Stimulated activated naive CD4-positive, alpha-beta T cell (primary cell): Measurements from ENCODE around the gene TPST2.

Experiments
- DNase-seq, 6 experiments: peaks; one replicate each; lab custom pipeline; 2025; lab: John Stamatoyannopoulos, UW

Gene TPST2

DNA sequence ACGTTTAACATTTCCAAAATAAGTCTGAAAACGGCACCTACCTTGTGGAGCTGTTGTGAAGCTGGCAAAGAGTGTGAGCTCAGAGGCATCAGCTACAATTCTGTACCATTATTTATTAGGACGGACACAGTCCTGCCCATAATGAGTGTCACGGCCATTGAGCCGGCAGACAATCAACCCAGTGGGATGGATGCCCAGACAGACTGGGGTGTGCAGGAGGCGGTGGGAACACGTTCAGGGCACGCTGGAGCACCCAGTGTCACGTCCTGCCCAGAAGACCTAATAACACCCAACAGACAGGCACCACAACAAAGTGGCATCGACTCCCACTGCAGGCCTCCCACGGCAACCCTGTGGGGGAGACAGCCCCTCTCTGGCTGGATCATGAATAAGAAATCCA, 34.5 kb downstream of the TPST2 start:
- no peak for DNase-seq

DNA sequence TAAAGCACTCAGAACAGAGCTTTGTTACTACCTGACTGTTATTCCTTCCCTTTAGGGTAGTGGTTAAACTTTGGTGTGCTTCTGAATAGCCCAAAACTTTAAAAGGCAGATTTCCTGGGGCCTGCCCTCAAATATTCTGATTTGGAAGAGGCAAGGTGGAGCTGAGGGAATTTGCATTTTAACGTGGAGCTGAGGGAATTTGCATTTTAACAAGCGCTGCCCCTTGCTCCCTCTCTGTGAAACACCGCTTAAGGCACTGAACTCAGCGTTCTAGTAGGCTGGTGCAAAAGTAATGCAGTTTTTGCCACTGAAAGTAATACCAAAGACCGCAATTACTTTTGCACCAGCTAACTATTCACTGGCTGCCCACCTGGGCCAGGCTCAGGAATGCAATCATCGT, 35.0 kb downstream of the TPST2 start:
- DNase-seq, result no peak

DNA sequence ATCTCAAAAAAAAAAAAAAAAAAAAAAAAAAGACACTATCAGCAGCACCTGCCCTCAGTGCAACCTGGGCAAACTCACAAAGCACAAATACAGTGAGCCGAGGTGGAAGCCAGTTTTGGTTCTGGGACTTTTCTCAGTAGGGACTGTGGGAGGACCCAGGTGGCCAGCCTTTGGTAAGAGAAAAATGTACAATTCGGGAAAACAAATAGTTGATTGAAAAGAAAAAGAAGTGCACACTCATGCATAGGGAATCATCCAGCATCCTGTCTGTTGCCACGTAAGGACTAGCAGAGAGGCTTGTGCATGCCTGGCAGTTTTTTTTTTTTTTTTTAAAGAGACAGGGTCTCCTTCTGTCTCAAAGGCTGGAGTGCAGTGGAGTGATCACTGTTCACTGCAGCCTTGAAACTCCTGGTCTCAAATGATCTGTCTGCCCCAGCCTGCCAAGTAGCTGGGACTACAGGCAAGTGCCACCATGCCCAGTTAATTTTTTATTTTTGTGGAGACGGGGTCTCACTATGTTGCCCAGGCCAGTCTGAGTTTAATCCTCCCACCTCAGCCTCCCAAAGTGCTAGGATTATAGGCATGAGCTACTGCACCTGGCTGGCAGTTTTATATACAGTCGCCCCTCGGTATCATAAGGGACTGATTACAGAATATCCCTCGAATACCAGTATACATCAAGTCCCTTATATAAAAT, 36.7 kb downstream of the TPST2 start:
- no peak for DNase-seq

DNA sequence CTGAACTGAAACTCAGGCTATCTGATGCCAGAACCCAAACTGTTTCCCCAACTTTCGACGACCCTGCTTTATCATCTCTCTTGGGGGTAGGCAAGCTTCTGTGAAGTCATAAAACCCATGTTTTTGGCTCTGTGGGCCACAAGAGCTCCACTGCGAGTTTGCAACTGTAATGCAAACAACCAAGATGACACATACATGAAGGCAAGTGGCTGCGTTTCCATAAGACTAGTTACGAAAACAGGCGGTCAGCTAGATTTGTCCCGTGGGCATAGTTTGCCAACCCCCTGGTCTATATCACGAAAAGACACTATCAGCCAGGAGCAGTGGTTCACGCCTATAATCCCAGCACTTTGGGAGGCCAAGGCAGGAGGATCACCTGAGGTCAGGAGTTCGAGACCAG, 37.5 kb downstream of the TPST2 start:
- no peak for DNase-seq

DNA sequence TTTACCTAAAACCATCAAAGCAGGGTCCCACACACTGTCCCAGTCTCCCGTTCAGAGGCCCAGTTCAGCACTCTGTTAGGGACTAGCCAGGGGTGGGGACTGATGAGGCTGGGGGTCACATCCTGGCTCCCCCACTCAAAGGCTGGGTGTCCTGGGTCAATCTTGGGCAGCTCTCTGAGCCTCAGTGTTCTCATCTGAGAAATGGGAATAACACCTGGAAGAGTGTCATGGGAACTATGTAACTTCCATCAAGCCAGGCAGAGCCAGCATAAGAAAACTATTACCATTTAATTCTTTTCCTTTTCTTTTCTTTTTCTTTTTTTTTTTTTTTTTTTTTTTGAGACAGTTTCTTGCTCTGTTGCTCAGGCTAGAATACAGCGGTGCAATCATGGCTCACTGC, 38.4 kb downstream of the TPST2 start:
- DNase-seq, result no peak

DNA sequence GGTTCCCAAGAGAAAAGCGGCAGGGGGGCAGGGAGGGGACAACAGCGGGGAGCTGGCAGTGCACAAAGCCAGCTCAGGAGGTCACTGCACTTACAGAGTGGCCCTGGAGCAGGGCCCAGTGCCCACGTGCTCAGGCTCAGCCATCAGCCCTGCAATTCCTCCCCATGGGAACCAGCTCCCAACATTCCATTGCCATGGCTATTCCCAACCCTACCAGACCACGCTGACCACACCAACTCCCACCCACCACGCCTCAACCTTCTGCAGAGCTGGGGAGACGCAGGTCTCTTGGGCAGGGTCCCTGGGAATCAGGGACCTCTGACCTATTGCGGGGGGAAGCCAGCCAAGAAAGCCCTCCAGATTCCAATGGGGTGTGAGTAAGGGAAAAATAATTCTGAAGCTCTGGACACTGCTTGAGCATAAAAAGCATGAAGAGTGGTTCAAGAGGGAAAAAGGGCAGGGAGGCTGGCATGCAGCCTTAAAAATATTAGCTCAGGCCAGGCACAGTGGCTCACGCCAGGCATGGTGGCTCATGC, 39.4 kb downstream of the TPST2 start:
- DNase-seq, result no peak

DNA sequence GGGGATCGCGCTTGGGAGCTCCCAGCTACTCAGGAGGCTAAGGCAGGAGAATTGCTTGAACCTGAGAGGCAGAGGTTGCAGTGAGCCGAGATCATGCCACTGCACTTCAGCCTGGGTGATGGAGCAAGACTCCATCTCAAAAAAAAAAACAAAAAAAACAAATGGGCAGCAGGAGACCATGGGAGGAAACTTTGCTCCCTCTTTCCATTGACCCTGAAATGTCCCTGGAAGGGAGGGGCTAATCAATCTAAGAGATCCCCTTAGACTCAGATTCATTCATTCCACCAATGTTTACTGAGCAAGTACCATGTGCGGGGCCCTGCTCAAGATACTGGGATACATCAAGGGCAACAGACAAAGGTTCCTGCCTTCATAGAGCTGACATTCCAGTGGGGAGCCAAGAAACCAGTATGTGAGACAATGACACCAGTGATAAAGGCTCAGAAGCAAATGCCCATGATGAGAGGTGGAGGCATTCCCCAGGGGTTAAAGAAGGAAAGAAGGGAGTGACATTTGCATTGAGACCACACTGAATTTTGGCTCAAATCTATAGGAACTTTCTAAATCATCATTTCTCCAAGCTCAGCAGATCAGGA, 39.9 kb downstream of the TPST2 start:
- DNase-seq, result no peak

DNA sequence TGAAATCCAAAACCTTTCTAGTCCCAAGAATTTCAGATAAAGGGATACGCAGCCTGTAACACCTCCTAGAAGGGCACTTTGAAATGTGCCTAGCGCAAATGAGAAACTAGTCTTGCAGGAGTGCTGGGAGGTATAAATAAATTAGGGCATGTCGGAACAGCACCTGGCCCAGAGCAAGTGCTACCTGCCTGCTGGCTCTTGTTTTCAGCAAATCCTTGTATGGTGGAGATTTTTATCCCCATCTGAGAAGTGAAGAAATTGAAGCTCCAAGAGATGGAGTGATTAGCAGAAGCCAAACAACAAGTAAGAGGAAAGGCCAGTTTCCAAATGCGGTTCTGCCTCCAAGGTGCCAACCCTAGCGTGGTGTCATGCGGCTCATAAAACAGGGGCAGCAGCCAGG, 40.9 kb downstream of the TPST2 start:
- DNase-seq, result no peak

DNA sequence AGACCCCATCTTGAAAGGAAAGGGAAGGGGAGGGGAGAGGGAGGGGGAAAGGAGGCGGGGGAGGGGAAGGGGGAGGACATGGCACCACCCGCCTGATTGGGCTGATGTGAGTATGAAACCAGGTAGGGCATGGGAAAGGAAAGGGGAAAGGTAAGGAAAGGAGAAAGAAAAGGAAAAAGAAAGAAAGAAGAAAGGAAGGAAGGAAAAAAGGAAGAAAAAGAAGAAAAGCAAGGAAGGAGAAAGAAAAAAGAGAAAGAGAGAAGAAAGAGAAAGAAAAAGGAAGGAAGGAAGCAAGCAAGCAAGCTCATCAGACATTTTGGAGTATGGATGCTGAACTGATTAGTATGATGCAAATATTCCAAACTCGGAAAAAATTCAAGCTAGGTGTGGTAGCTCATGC, 41.6 kb downstream of the TPST2 start:
- DNase-seq, result no peak

DNA sequence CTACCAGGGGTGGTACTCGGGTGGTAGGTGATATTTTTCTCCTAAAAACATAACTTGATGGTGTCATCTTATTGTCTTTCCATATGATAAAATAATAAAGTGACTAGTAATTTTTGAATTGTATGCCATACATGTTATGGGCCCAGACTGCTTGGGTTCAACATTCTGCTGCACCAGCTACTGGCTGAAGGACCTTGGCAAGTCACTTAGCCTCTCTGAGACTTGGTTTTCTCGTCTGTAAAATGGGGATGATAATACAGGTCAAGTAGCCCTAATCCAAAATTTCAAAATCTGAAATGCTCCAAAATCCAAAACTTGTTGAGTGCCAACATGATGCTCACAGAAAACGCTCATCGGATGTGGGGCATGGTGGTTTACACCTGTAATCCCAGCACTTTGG, 42.1 kb downstream of the TPST2 start:
- no peak for DNase-seq

DNA sequence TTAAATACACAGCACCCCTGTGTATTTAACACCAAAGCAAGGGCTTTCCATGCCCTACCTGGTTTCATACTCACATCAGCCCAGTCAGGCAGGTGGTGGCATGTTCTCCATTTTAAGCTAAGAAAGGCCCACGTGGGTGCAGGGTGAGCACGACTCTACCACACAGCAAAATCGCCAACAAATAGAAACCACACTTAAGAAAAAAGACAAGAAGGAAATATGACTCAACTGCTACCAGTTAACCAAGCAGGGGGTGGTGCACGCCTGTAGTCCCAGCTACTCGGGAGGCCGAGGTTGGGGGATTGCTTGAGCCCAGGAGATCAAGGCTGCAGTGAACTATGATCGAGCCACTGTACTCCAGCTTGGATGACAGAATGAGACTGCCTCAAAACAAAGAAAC, 42.5 kb downstream of the TPST2 start:
- no peak for DNase-seq

DNA sequence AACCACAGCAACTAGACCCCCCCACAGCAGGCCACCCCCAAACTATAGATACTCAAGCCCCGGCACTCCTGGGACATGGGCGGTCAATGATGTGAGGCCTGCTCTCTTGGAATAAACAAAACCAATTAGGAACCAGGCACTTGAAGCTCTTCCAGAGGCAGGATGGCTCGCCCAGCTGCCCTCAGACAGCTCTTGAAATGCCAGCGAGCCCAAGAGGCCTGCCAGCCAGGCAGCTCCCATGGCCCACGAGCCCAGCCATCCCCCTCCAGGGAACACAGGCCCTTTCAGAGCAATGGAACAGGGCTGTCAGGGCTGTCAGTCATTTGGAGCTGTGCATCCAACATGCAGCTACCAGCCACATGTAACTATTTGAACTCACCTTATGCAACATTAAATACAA, 43.6 kb downstream of the TPST2 start:
- DNase-seq, result no peak

DNA sequence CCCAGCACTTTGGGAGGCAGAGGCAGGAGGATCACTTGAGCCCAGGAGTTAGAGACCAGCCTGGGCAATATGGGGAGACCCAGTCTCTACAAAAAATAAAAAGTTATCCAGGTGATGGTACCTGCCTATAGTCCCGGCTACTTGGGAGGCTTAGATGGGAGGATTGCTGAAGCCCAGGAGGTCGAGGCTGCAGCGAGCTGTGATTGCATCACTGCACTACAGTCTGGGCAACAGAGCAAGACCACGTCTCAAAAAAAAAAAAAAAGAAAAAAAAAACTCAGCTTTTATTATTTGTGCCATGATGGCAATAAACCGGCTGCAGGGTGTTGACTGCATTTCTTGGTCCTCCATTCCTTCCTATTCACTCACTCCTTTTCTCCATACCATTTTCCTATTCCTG, 44.1 kb downstream of the TPST2 start:
- DNase-seq, result no peak

DNA sequence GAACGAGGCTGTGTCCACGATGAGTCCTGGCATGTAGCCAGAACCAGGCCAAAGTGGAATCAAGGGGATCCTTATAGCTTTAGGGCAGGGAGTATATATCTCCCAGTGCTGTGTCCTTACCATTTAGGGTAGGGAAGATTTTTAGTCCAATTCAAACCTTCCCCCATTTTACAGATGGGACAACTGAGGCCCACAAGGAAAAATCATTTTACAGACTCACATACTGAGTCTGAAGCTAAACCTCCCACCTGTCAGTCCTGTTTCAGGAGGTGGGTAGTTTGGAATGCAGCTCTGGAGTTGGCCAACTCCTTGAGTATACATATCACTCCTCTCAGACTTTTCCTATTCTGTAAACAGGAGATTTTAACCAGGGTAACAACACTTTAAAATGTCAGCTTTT, 44.5 kb downstream of the TPST2 start:
- no peak for DNase-seq

DNA sequence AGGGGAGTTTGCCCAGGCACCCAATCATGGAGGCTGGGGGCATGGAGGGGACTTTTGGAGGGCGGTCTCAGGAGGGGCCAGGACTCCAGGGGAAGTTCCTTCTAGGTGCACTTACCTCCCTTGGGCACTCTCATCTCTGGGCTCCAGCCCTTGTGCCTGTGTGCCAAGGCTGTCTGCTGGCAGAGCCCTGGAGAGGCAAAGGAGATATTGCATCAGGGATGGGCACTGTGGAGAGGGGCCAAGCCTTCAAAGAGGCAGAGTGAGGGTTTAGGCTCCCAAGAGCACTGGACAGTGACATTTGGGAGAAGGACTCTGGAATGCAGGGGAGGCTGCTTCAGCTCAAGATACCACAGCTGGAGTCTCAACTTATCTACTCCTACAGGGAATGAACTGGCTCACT, 45.4 kb downstream of the TPST2 start:
- no peak for DNase-seq

DNA sequence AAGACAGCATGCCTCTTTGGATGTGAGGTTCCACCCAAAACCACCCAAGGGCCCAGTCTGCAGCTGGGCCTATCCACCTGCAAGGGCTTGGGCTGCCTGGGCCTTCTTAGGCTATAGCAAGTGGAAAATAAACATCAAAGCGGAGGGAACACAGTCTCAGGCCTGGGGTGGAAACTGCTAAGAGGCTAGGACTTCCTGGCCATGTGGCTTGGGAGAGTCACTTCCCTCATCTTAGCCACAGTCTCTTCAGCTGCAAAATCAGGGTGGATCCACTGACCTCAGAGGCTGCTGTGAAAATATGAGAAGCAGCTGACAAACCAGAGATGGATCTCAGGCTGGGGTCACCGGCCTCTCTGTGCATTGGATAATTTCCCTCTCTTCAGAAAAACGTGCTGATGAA, 47.1 kb downstream of the TPST2 start:
- no peak for DNase-seq

DNA sequence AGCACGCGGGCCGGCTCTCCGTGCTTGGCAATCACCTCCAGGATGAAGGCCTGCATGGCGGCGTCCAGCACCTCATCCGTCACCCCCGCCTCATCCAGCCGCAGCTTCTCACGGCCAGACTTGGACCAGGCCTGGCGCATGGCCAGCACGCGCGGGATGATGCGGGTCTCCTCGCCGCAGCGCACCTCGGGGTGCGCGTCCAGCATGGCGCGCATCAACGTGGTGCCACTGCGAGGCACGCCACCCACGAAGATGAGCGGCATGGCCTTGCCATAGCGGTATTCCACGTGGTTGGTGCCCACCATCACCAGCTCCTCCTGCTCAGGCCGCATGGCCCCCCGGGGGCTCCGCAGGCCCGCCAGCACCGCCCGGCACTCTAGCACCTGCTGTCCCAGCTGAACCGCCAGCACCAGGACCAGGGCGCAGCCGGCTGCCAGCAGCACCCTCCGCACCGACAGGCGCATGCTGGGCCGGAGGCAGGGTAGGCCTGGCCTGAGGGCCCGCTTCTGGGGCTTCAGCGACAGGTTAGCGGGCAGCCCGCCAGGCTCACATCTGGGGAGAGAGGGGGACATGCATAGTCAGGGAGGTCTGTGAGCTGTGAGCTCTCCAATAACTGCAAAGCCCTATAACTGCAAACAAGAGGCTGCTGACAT, 48.6 kb downstream of the TPST2 start:
- no peak for DNase-seq

DNA sequence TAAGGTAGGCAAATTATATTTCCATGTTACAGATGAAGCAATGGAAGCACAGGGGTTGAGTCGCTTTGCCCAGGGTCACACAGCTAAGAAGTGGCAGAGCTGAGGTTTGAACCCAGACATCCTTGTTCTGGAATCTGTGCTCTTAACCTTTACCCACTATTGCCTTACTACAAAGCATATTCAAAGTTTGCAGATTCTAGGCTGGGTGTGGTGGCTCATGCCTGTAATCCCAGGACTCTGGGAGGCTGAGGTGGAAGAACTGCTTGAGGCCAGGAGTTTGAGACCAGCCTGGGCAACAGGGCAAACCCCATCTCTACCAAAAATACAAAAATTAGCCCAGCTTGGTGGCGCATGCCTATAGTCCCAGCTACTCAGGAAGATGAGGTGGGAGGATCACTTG, 49.8 kb downstream of the TPST2 start:
- no peak for DNase-seq

DNA sequence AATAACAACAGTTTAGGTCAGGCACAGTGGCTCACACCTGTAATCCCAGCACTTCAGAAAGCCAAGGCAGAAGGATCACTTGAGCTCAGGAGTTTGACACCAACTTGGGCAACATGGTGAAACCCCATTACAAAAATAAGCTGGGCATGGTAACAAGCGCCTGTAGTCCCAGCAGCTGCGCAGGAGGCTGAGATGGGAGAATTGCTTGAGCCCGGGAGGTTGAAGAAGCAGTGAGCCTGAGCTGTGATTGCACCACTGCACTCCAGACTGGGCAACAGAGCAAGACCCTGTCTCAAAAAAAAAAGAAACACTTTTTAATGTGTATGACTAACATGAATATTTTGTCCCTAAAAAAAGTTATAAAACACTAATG, 53.2 kb downstream of the TPST2 start:
- DNase-seq, result no peak

DNA sequence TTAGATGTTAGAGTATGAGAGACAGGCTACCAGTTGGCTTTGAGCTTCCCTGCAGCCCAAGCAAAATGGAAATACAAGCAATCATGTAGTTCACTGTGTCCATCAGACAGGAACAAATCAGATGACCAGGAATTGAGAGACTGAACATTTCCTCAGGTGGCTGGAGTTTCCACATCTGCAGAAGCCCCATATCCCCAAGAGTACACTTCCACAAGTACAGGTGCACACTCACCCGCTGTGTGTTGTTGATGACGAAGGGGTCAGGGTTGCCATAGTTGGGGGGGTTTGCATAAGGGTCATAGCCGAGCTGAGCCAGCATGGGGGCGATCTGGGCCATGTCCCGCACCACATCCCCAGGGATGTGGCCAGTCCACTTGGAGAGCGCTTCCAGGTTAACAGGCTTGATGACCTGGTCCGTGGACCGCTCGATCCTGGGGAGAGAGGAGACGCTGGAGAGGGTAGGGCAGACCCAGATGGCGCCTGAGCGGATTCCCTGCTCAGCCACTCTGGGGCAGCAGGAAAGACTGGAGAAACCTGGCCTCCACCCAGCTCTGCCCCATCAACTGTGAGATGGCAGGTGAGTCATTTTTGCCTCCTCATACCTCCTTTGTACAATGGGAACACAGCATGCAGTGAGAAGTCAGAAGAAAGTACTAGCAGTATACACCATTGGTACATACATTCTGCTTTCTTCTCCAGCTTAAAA, 53.7 kb downstream of the TPST2 start:
- no peak for DNase-seq

DNA sequence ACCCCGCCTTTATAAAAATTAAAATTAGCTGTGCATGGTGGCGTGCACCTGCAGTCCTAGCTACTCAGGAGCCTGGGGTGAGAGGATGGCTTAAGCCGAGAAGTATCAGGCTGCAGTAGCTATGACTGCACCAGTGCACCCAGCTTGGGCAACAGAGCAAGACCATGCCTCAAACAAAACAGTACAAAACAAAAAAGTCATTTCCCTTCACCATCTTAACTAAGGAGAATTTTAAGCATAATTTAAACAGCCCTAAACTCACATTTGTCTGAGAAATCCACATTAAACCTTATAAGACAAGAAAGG, 54.4 kb downstream of the TPST2 start:
- DNase-seq, result no peak

DNA sequence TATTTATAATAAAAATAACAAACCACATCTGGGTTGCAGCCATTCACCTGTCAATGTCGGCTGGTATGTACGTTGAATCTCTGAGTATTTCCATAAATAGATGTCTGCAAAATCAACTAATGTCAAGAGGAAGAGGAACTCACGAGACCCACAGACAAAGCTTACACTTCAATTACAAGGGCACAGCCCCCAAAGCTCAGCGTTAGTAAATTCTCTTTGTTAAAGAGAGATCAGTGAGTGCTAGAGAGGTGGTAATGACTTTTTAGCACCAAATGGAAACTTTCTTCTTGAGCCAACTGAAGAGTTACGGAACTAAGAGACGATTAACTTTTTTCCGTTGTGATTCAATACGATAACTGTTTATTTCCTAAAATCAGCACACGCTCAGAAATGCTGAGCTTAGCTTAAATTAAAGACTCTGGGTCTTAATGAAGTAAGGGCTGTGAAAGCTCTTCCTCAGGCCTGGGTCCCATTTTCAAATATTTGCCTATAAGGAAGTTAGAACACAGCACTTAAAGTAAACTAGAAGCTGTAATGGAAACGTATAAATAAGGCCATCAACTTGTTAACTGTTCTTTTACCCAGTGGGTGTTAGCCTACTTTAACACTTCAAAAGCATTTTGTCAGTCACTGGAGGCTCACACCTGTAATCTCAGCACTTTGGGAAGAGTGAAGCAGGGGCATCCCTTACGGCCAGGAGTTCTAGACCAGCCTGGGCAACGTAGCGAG, 54.9 kb downstream of the TPST2 start:
- no peak for DNase-seq
